Measurements from ENCODE around the gene ROBO1. TPM values are rescaled to one million over a fixed set of nuclear protein-coding genes. Genes with fewer than 3 reads are reported as not detected.

ROBO1 gene
- total RNA-seq, 1 donor = 69.8 TPM

DNA sequence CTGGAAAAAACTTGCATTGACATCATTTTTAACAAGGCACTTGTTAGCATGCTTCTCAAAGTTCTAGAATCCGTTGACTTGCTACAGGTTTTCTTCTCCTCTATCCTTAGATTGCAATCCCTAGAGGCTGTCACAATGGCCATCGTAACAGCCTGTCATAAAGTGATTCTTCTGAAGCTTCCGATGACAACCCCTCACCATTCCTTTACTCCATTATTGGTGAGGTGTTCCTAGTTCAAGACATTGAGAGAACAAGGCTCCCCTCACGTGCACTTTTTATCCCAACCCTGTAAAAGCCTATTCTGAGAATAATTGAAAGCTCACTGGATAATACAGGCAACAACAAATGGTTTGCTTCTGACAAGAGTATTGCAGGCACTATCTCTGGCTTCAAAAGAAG, 131.4 kb downstream of the ROBO1 start:
- H3K4me2 ChIP-seq (ENCODE audit: insufficient read depth, low read length) = no peak overlapping the region
- TF ChIP-seq, protein P1, sequence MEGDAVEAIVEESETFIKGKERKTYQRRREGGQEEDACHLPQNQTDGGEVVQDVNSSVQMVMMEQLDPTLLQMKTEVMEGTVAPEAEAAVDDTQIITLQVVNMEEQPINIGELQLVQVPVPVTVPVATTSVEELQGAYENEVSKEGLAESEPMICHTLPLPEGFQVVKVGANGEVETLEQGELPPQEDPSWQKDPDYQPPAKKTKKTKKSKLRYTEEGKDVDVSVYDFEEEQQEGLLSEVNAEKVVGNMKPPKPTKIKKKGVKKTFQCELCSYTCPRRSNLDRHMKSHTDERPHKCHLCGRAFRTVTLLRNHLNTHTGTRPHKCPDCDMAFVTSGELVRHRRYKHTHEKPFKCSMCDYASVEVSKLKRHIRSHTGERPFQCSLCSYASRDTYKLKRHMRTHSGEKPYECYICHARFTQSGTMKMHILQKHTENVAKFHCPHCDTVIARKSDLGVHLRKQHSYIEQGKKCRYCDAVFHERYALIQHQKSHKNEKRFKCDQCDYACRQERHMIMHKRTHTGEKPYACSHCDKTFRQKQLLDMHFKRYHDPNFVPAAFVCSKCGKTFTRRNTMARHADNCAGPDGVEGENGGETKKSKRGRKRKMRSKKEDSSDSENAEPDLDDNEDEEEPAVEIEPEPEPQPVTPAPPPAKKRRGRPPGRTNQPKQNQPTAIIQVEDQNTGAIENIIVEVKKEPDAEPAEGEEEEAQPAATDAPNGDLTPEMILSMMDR (IDR thresholded peaks at IDR 0.05; ENCODE audit: extremely low read depth, low read depth, low read length) = no peak
- H3K79me2 ChIP-seq (ENCODE audit: insufficient read depth, low read length) = no peaks in the 10 kb centered on the region
- no peaks in the 10 kb centered on the region for H3K36me3 ChIP-seq (ENCODE audit: insufficient read depth, low read length)
- no peaks in the 10 kb centered on the region for H3K4me1 ChIP-seq (ENCODE audit: insufficient read depth, low read length)
- H3K9me3 ChIP-seq (ENCODE audit: low read depth, low read length) = no peaks in the 10 kb centered on the region
- H4K20me1 ChIP-seq (ENCODE audit: insufficient read depth, low read length) = no peaks in the 10 kb centered on the region
- H2AFZ ChIP-seq (ENCODE audit: low read length) = no peak overlapping the region
- H3K27me3 ChIP-seq (ENCODE audit: insufficient read depth, low read length) = no peaks in the 10 kb centered on the region
- no peak for DNase-seq (ENCODE audit: insufficient read length, low spot score, missing footprints)
- no peak overlapping the region for H3K4me3 ChIP-seq (ENCODE audit: insufficient read depth, low read length)
- no peak overlapping the region for H3K27ac ChIP-seq (ENCODE audit: low read depth, low read length)

DNA sequence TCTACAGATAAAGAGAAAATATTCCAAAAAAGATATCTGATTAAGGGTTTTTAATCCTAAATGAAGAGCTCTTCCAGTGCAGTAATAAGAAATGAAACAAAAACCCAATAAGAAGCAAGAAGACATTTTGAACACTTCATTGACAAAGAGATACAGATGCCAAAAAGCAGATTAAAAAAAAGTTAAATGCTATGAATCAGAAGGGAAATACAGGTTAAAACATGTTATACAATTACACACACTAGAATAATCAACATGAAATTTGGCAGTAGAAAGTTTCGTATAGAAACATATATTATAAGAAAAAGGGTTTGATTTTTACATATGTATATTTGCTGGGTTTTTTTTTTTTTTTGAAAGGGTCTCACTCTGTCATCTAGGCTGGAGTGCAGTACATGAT, 135.0 kb downstream of the ROBO1 start:
- DNase-seq (ENCODE audit: insufficient read length, low spot score, missing footprints) = no peak
- no peak overlapping the region for H3K4me3 ChIP-seq (ENCODE audit: insufficient read depth, low read length)
- H3K27ac ChIP-seq (ENCODE audit: low read depth, low read length) = no peak overlapping the region
- no peaks in the 10 kb centered on the region for H3K9me3 ChIP-seq (ENCODE audit: low read depth, low read length)
- no peaks in the 10 kb centered on the region for H3K27me3 ChIP-seq (ENCODE audit: insufficient read depth, low read length)
- H3K36me3 ChIP-seq (ENCODE audit: insufficient read depth, low read length) = no peaks in the 10 kb centered on the region
- no peaks in the 10 kb centered on the region for H4K20me1 ChIP-seq (ENCODE audit: insufficient read depth, low read length)
- H3K79me2 ChIP-seq (ENCODE audit: insufficient read depth, low read length) = no peaks in the 10 kb centered on the region
- H3K4me1 ChIP-seq (ENCODE audit: insufficient read depth, low read length) = no peaks in the 10 kb centered on the region
- TF ChIP-seq, protein P1 (IDR thresholded peaks at IDR 0.05; ENCODE audit: extremely low read depth, low read depth, low read length) = no peak
- H3K4me2 ChIP-seq (ENCODE audit: insufficient read depth, low read length) = no peak overlapping the region
- H2AFZ ChIP-seq (ENCODE audit: low read length) = no peak overlapping the region

DNA sequence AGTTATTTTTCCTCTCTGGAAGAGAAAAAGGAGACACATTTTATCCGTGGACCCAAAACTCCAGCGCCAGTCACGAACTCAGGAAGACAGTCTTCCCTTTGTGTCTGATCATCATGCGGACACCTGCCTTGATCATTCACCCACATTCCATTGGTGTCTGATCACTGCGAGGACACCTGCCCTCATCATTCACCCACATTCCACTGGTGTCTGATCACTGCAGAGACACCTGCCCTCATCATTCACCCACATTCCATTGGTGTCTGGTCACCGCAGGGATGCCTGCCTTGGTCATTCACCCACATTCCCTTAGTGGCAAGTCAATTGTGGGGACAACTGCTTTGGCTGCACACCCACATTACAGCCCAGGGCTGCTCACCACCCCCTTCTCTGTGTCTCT, 148.9 kb downstream of the ROBO1 start:
- no peak for DNase-seq (ENCODE audit: insufficient read length, low spot score, missing footprints)
- TF ChIP-seq, protein P1 (IDR thresholded peaks at IDR 0.05; ENCODE audit: extremely low read depth, low read depth, low read length) = no peak
- H3K4me2 ChIP-seq (ENCODE audit: insufficient read depth, low read length) = no peak overlapping the region
- H3K9me3 ChIP-seq (ENCODE audit: low read depth, low read length) = peaks cover 3% of the 10 kb centered on the region
- no peak overlapping the region for H3K27ac ChIP-seq (ENCODE audit: low read depth, low read length)
- no peak overlapping the region for H2AFZ ChIP-seq (ENCODE audit: low read length)
- no peak overlapping the region for H3K4me3 ChIP-seq (ENCODE audit: insufficient read depth, low read length)
- H3K79me2 ChIP-seq (ENCODE audit: insufficient read depth, low read length) = no peaks in the 10 kb centered on the region
- H3K4me1 ChIP-seq (ENCODE audit: insufficient read depth, low read length) = no peaks in the 10 kb centered on the region
- H3K36me3 ChIP-seq (ENCODE audit: insufficient read depth, low read length) = no peaks in the 10 kb centered on the region
- H3K27me3 ChIP-seq (ENCODE audit: insufficient read depth, low read length) = no peaks in the 10 kb centered on the region
- no peaks in the 10 kb centered on the region for H4K20me1 ChIP-seq (ENCODE audit: insufficient read depth, low read length)

DNA sequence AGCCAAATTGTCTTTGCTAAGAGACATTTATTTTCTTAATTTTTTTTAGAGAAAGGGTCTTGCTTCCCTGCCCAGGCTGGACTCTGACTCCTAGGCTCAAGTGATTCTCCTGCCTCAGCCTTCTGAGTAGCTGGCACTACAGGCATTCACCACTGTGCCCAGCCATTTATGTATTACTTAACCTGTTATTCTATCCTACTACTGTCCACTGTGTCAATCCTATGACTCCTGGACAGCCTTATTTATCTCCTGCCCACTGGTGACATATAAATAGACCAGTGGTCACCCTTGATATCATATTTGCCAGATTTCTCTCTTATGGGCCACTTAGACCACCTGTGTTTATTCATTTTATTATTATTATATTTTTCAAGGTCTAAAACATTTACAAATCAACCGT, 161.4 kb downstream of the ROBO1 start:
- Histone ChIP-seq H3K4me2 (ENCODE audit: insufficient read depth, low read length) (no peak overlapping the region), H3K27me3 (ENCODE audit: insufficient read depth, low read length) (no peaks in the 10 kb centered on the region)

More for the DNA sequence above, 161.4 kb downstream of the ROBO1 start:
- Histone ChIP-seq H3K36me3 (ENCODE audit: insufficient read depth, low read length) (no peaks in the 10 kb centered on the region), H4K20me1 (ENCODE audit: insufficient read depth, low read length) (no peaks in the 10 kb centered on the region), H3K4me3 (ENCODE audit: insufficient read depth, low read length) (no peak overlapping the region), H2AFZ (ENCODE audit: low read length) (no peak overlapping the region), H3K27ac (ENCODE audit: low read depth, low read length) (no peak overlapping the region), H3K9me3 (ENCODE audit: low read depth, low read length) (no peaks in the 10 kb centered on the region), H3K79me2 (ENCODE audit: insufficient read depth, low read length) (no peaks in the 10 kb centered on the region), H3K4me1 (ENCODE audit: insufficient read depth, low read length) (no peaks in the 10 kb centered on the region)
- TF ChIP-seq, protein P1 (IDR thresholded peaks at IDR 0.05; ENCODE audit: extremely low read depth, low read depth, low read length) = no peak
- DNase-seq (ENCODE audit: insufficient read length, low spot score, missing footprints) = no peak
